Esophagus (tissue), 2 donors: Measurements from ENCODE around the gene SRD5A1. TPM values are rescaled to one million over a fixed set of nuclear protein-coding genes. Genes with fewer than 3 reads are reported as not detected.

Experiments used
- H3K27ac ChIP-seq, 2 donors: one replicate each; pipeline ENCODE4 v1.5.1; 2013; ENCODE audit warnings: low read depth in 2 of 2, mild to moderate bottlenecking in 2 of 2, inconsistent platforms in 1 of 2, low read length in 1 of 2, moderate library complexity in 1 of 2
- H3K27me3 ChIP-seq, 2 donors: one replicate each; pipeline ENCODE4 v1.6.1; 2013; ENCODE audit warnings: low read length in 2 of 2, control low read depth in 1 of 2, mild to moderate bottlenecking in 1 of 2; ENCODE audit not compliant: insufficient read depth in 2 of 2, control insufficient read depth in 1 of 2
- H3K36me3 ChIP-seq, 2 donors: one replicate each; pipeline ENCODE4 v1.6.1; 2013; ENCODE audit warnings: low read length in 1 of 2; ENCODE audit not compliant: control insufficient read depth in 2 of 2, insufficient read depth in 2 of 2
- H3K4me1 ChIP-seq, 2 donors: one replicate each; pipeline ENCODE4 v1.6.1; 2013; ENCODE audit warnings: low read length in 1 of 2; ENCODE audit not compliant: control insufficient read depth in 2 of 2, insufficient read depth in 2 of 2
- H3K4me3 ChIP-seq, 2 donors: one replicate each; pipeline ENCODE4 v1.5.1; 2013; ENCODE audit warnings: low read length in 2 of 2, mild to moderate bottlenecking in 2 of 2, low read depth in 1 of 2, moderate library complexity in 1 of 2
- H3K9me3 ChIP-seq, 2 donors: one replicate each; pipeline ENCODE4 v1.6.1; 2013; ENCODE audit warnings: mild to moderate bottlenecking in 2 of 2, low read depth in 1 of 2, low read length in 1 of 2, moderate library complexity in 1 of 2; ENCODE audit not compliant: control insufficient read depth in 2 of 2, insufficient read depth in 1 of 2
- WGBS, 2 donors: extraction: QIAGEN DNeasy Blood & Tissue Kit; methylation state at CpG; one replicate each; pipeline ENCODE4 v1.1.7; 2013; 5-methylcytosine and 5-hydroxymethylcytosine counted together
- polyA plus RNA-seq, 2 donors: library from polyadenylated mRNA; stranded (reverse); fragments of 200-250 nt; gene quantifications; one replicate each; pipeline ENCODE4 v1.2.3, GENCODE V29; 2013
- donor health status: healthy with polysubstance abuse.
- donor health status: Bipolar disorder and iron deficiency.

SRD5A1 gene
- polyA plus RNA-seq, 2 donors, result 8.5 to 25.6 TPM

- Histone ChIP-seq H3K36me3 (peaks cover 0 to 9% of the 10 kb centered on the region in 2 donors), H3K4me1 (peaks cover 6 to 10% of the 10 kb centered on the region in 2 donors), H3K4me3 (no peak overlapping the region), H3K27me3 (no peaks in the 10 kb centered on the region), H3K9me3 (no peaks in the 10 kb centered on the region), H3K27ac (no peak overlapping the region)
- 66 to 70% methylated on average over 14 of the region's 14 CpGs for WGBS, 2 donors
Observed at GRCh38 chr5:6723122-6723815, 90.0 kb downstream of the SRD5A1 start.

GRCh38 chr5:6723816-6724300 is 90.6 kb downstream of the SRD5A1 start:
- no peaks in the 10 kb centered on the region for H3K27me3 ChIP-seq
- H3K4me3 ChIP-seq, result no peak overlapping the region
- 90% methylated on average over 12 of the region's 12 CpGs for WGBS, 2 donors
- H3K9me3 ChIP-seq, result no peaks in the 10 kb centered on the region
- H3K36me3 ChIP-seq, result peaks cover 0 to 9% of the 10 kb centered on the region in 2 donors
- H3K4me1 ChIP-seq, result peaks cover 8 to 10% of the 10 kb centered on the region in 2 donors
- no peak overlapping the region for H3K27ac ChIP-seq

Other genes with a start within 250 kb of the SRD5A1 start
- gene UBE2QL1, start 184.6 kb upstream of the SRD5A1 start, polyA plus RNA-seq, result under 1 TPM; 0.16 to 0.53 TPM
- 10 to 100 TPM; 24.5 to 44.4 TPM for gene NSUN2, start 396 bp upstream of the SRD5A1 start, polyA plus RNA-seq
- gene TENT4A, start 80.0 kb downstream of the SRD5A1 start, polyA plus RNA-seq, result 1 to 10 TPM; 7.9 to 8.9 TPM